ENCODE measurements around the gene TBC1D9B.

- TF ChIP-seq TAF1 (IDR thresholded peaks at IDR 0.05; ENCODE audit: low read depth) (no peak), FOXM1 (IDR thresholded peaks at IDR 0.05; ENCODE audit: borderline replicate concordance, low read depth) (no peak), YY1 (IDR thresholded peaks at IDR 0.05; ENCODE audit: low read depth) (no peak), EP300 (IDR thresholded peaks at IDR 0.05; ENCODE audit: borderline replicate concordance) (no peak), REST (IDR thresholded peaks at IDR 0.05; ENCODE audit: low read depth) (no peak), CREB1 (IDR thresholded peaks at IDR 0.05; ENCODE audit: low read depth) (no peak), MAX (IDR thresholded peaks at IDR 0.05) (no peak), USF1 (IDR thresholded peaks at IDR 0.05) (no peak), CEBPB (IDR thresholded peaks at IDR 0.05) (no peak), ZBTB7A (IDR thresholded peaks at IDR 0.05; ENCODE audit: low read depth) (no peak), EGR1 (IDR thresholded peaks at IDR 0.05) (no peak), TCF12 (IDR thresholded peaks at IDR 0.05; ENCODE audit: low read depth) (no peak), NFIC (IDR thresholded peaks at IDR 0.05) (no peak)
Observed at GRCh38 chr5:179874536-179875292, 33.0 kb downstream of the TBC1D9B start.
